ENCODE results near the gene TRPC6. TPM values are rescaled to one million over a fixed set of nuclear protein-coding genes. Genes with fewer than 3 reads are reported as not detected.

TRPC6 gene
- total RNA-seq (2021; fragmentation: NEBNext Ultra II Directional; extraction: Animal tissue kit (Norgen Biotek cat#: 25700)) (0.25 and 0.39 TPM in 2 replicates), polyA plus RNA-seq (2011; rRNA removed) (0.09 and 0.26 TPM in 2 replicates), polyA minus RNA-seq (2011; rRNA and poly(A)+ RNA removed) (2.0 and 2.2 TPM in 2 replicates)
- 0.30 TPM for polyA plus RNA-seq (2011; cell fraction: cytosol; rRNA removed)
- polyA plus RNA-seq (2011; cell fraction: nucleus; rRNA removed) = 0.29 TPM
- 0.22 to 0.58 TPM (median 0.45 TPM) in 4 replicates for polyA plus RNA-seq (2012, experiment 1 of 2)
- not detected for polyA plus RNA-seq (2012, experiment 2 of 2)
- polyA plus RNA-seq (2013, experiment 1 of 2) = 0.14 TPM
- 0.28 TPM for polyA plus RNA-seq (2013, experiment 2 of 2)
- 1.5 TPM for polyA minus RNA-seq (2011; cell fraction: cytosol; rRNA and poly(A)+ RNA removed)
- polyA minus RNA-seq (2011; cell fraction: nucleus; rRNA and poly(A)+ RNA removed) = 5.4 TPM
- long read RNA-seq, experiment 1, partial matches to known transcripts = 2 of 2 reads
- long read RNA-seq, experiment 1, other reads (novel, unspliced or antisense) = 0 of 2 reads
- long read RNA-seq, experiment 2 = 0 reads

- ChIA-PET CTCF (ENCODE audit: partially characterized antibody) (interaction anchor here (1.2 to 1.4 kb wide), 2 partner anchors 37 to 148 kb away, joined by 4 to 5 read pairs; no protein-coding TSS in a partner anchor), POLR2A (ENCODE audit: partially characterized antibody) (interaction anchor here (0.7 kb wide), 2 partner anchors 10 to 17 kb away, joined by 4 read pairs; no protein-coding TSS in a partner anchor)
- Histone ChIP-seq H3K56ac (replicated peaks; ENCODE audit: insufficient read length, low read depth, low read length) (no peak within 1 kb of the TSS), H3K79me1 (ENCODE audit: low read depth, low read length) (no peaks in the 10 kb centered on the region), H3K4me3 (ENCODE audit: extremely low read depth in 1 of 4, insufficient read depth in 2 of 4, low read depth in 3 of 4, low read length in 4 of 4) (peak within 1 kb of the TSS; percentile 50 to 75 (median 67)), H3K9ac (replicated peaks in 1 of 4; ENCODE audit: extremely low read depth in 1 of 4, low read depth in 3 of 4, low read length in 3 of 4) (peak within 1 kb of the TSS; percentile 13 to 44 (median 26); a peak in 5 of 7 replicates), H2BK15ac (ENCODE audit: low read length) (no peak within 1 kb of the TSS), H3K27me3 (replicated peaks in 1 of 4; ENCODE audit: control insufficient read depth in 3 of 4, extremely low read depth in 1 of 4, insufficient read depth in 3 of 4, low read length in 3 of 4) (peaks cover 9 to 30% (median 24%) of the 10 kb centered on the region in 4 experiments), H3K23ac (ENCODE audit: insufficient read length) (no peak within 1 kb of the TSS), H4K91ac (replicated peaks; ENCODE audit: insufficient read length, low read length) (no peak within 1 kb of the TSS), H4K8ac (ENCODE audit: extremely low read depth, insufficient read depth, low read length) (peak within 1 kb of the TSS; percentile 75), H2BK12ac (ENCODE audit: low read depth, low read length) (no peak within 1 kb of the TSS; the same call in 1 of the 2 replicates), H2AFZ (ENCODE audit: low read length) (peak within 1 kb of the TSS; percentile 96), H3K4me1 (replicated peaks in 1 of 4; ENCODE audit: control insufficient read depth in 3 of 4, insufficient read depth in 4 of 4, low read length in 3 of 4) (0 out of 7 replicates have a peak, but pooled peaks cover 0 to 4% (median 0%) of the 10 kb centered on the region in 4 experiments), H4K20me1 (replicated peaks in 1 of 2; ENCODE audit: control insufficient read depth in 1 of 2, insufficient read depth in 2 of 2, low read length in 2 of 2) (no peaks in the 10 kb centered on the region), H3K18ac (ENCODE audit: extremely low read depth, low read length) (peak within 1 kb of the TSS; percentile 62), H3K23me2 (ENCODE audit: low read depth, low read length) (peaks cover 15% of the 10 kb centered on the region), H2BK20ac (ENCODE audit: low read length) (no peak within 1 kb of the TSS), H2AK5ac (ENCODE audit: low read depth, low read length) (no peak within 1 kb of the TSS), H3K9me3 (ENCODE audit: insufficient read depth in 2 of 2, low read depth in 1 of 2, low read length in 1 of 2) (no peaks in the 10 kb centered on the region), H3K79me2 (ENCODE audit: control insufficient read depth in 1 of 2, insufficient read depth in 2 of 2, low read length in 2 of 2) (no peaks in the 10 kb centered on the region), H2BK5ac (ENCODE audit: low read depth, low read length) (no peak within 1 kb of the TSS), H3K36me3 (ENCODE audit: control insufficient read depth in 2 of 4, insufficient read depth in 4 of 4, low read length in 3 of 4) (no peaks in the 10 kb centered on the region), H3K27ac (ENCODE audit: low read depth, low read length) (no peak within 1 kb of the TSS), H3K4me2 (ENCODE audit: insufficient read depth in 1 of 2, low read depth in 2 of 2, low read length in 2 of 2) (peak within 1 kb of the TSS; percentile 95 to 99), H3K4ac (replicated peaks; ENCODE audit: insufficient read length, low read depth, low read length) (no peak within 1 kb of the TSS), H2BK120ac (replicated peaks; ENCODE audit: low read depth, low read length) (no peak within 1 kb of the TSS), H4K5ac (ENCODE audit: insufficient read length, low read depth, low read length) (no peak within 1 kb of the TSS), H3K14ac (ENCODE audit: insufficient read length) (no peak within 1 kb of the TSS)
- 2% methylated on average over 61 of the region's 74 CpGs; no CpG with 5 or more reads in 1 of the 2 experiments for WGBS, 2 experiments (ENCODE audit: extremely low coverage in 1 of 2, insufficient coverage in 1 of 2, insufficient read length in 1 of 2, insufficient replicate concordance in 2 of 2, low coverage in 1 of 2, low lambda C conversion rate in 2 of 2, missing lambda C conversion rate in 1 of 2)
- DNase-seq (ENCODE audit: low read depth in 1 of 2, low spot score in 2 of 2) (peak in 1 of 2 experiments; percentile 80), FAIRE-seq (no peak)
- TF ChIP-seq PHF8 (conservative IDR thresholded peaks at IDR 0.05; ENCODE audit: low read depth, low read length) (no peak), FOSL1 (IDR thresholded peaks at IDR 0.05; ENCODE audit: insufficient read depth, low read depth, low read length) (no peak), E2F6 (IDR thresholded peaks at IDR 0.05) (peak; percentile 50; the same call in 1 of the 2 replicates), SAP30 (IDR thresholded peaks at IDR 0.05; ENCODE audit: insufficient read depth, insufficient replicate concordance, low read length) (no peak), SP4 (IDR thresholded peaks at IDR 0.05; ENCODE audit: low read length) (no peak), EZH2 (IDR thresholded peaks at IDR 0.05; ENCODE audit: low read depth, low read length, severe bottlenecking) (peak; percentile 35), RAD21 (IDR thresholded peaks at IDR 0.05 in 1 of 2, conservative IDR thresholded peaks at IDR 0.05 in 1 of 2; ENCODE audit: low read depth in 2 of 2, low read length in 2 of 2) (peak in 1 of 2 experiments; percentile 11; a peak in 1 of 4 replicates)
Observed at GRCh38 chr11:101583251-101584128, at the start of gene TRPC6. TRPC6 (minus strand) TSS chr11:101584007; CDS start chr11:101583503, 504 bp downstream.
